ACC112 (cell line): ENCODE data around the gene NPL.

Experiments used
- H2AFZ ChIP-seq: fragments of 200-600 bp; sonication (generic); one replicate; pipeline ENCODE4 v1.6.0; 2017; ENCODE audit warnings: antibody characterized with exemption, low read length; ENCODE audit not compliant: unreplicated experiment
- H3K27ac ChIP-seq: fragments of 200-600 bp; sonication (generic); 2 replicates; pipeline ENCODE4 v1.5.1; 2014; ENCODE audit warnings: low read depth, mild to moderate bottlenecking, antibody characterized with exemption, low read length, moderate library complexity
- H3K27me3 ChIP-seq: fragments of 200-600 bp; sonication (generic); 2 replicates; pipeline ENCODE4 v1.6.1; 2014; ENCODE audit warnings: mild to moderate bottlenecking, antibody characterized with exemption, low read length, moderate library complexity, mixed read lengths; ENCODE audit not compliant: insufficient read depth
- H3K36me3 ChIP-seq: fragments of 200-600 bp; sonication (generic); 2 replicates; pipeline ENCODE4 v1.6.1; 2016; ENCODE audit warnings: mild to moderate bottlenecking, antibody characterized with exemption, low read length, moderate library complexity, mixed read lengths; ENCODE audit not compliant: insufficient read depth
- H3K4me1 ChIP-seq: fragments of 200-600 bp; sonication (generic); one replicate; pipeline ENCODE4 v1.6.1; 2016; ENCODE audit warnings: low read length, mixed read lengths; ENCODE audit not compliant: insufficient read depth, unreplicated experiment, control insufficient read depth
- H3K4me3 ChIP-seq: fragments of 200-600 bp; sonication (generic); 2 replicates; pipeline ENCODE4 v1.5.1; 2014; ENCODE audit warnings: mild to moderate bottlenecking, low read depth, low read length
- H3K79me2 ChIP-seq: fragments of 200-600 bp; sonication (generic); one replicate; pipeline ENCODE4 v1.6.0; 2016; ENCODE audit warnings: low read length; ENCODE audit not compliant: control insufficient read depth, unreplicated experiment, insufficient read depth

NPL gene

DNA sequence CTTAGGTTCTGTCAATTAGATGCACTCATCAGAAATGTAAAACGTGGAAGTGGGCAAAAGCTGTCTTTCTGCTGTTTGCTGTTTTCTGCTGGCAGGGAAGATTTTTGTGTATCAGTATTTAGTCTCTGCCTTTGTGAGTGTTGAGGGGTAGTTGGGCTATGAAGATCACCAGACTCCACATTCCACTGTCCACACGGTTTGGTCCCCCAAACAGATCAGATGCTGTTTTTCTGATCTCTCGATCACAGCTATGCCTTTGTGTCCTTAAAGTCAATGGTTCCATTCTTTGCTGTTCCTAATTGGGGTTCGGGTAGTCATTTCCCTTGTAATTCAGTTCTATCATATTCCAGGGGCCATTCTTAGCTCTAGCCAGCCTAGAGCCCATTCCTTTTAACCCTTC is 27.0 kb upstream of the NPL start:
- H3K27ac ChIP-seq: no peak overlapping the region
- no peaks in the 10 kb centered on the region for H3K4me1 ChIP-seq
- H3K4me3 ChIP-seq: no peak overlapping the region
- no peaks in the 10 kb centered on the region for H3K36me3 ChIP-seq
- peaks cover 15% of the 10 kb centered on the region; the same call in 1 of the 2 replicates for H3K27me3 ChIP-seq
- no peak overlapping the region for H2AFZ ChIP-seq
- no peaks in the 10 kb centered on the region for H3K79me2 ChIP-seq

DNA sequence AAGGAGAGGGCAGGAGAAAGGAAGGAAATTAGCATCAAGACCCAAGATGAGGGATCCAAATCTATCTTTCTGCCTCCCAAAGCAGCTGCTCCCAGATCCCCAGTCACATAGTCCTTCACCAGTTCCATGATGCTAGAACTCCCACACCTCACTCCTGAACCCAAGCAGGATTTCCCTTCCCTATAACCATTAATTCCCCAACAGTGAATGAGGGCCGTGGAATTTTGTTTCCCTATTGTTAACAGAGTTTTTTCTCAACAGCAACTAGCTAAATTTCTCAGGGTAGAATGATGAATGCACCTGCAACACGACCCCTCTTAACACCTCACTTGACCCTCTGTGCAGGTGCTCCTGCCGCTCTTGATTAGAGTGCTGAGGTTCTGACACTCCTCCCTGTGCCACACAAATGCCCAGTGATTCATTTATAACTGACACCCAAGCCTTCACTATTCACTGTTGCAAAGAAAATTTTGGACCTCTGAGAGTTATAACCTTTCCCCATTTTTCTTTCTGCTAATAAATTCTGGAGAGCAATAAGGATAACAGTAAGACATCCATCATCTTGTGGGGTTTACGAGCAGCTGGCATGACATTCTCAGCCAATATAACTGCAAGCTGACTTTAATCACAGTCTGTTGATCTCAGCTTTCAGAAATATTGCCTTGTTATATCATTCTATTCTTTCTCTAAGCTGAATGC is 25.4 kb upstream of the NPL start:
- no peak overlapping the region for H2AFZ ChIP-seq

DNA sequence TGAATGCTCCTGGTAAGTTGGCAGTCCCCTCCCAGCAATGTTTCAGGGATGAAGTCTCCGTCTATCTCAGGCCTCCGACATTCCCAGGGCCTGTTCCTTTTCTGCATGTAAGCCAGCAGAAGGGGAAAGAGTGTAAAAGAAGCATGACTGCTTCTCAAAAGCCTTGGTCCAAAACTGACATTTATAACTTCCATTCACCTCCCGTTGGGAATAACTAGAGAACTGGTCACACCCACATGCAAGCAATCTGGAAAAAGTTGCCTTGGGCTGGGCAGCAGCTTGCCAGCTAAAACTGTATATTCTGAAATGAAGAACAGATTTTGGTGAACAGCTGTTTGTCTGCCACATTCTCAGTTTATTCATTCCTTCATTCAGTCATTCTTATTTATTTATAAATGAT is 24.2 kb upstream of the NPL start:
- H3K36me3 ChIP-seq: no peaks in the 10 kb centered on the region
- no peaks in the 10 kb centered on the region for H3K79me2 ChIP-seq
- no peak overlapping the region for H3K4me3 ChIP-seq
- H3K4me1 ChIP-seq: no peaks in the 10 kb centered on the region
- H2AFZ ChIP-seq: no peak overlapping the region
- no peak overlapping the region for H3K27ac ChIP-seq
- peaks cover 15% of the 10 kb centered on the region; the same call in 1 of the 2 replicates for H3K27me3 ChIP-seq

More for the DNA sequence above, 25.4 kb upstream of the NPL start:
- Histone ChIP-seq H3K4me1 (no peaks in the 10 kb centered on the region), H3K79me2 (no peaks in the 10 kb centered on the region), H3K36me3 (no peaks in the 10 kb centered on the region), H3K27me3 (peaks cover 15% of the 10 kb centered on the region; the same call in 1 of the 2 replicates), H3K4me3 (no peak overlapping the region), H3K27ac (no peak overlapping the region)

DNA sequence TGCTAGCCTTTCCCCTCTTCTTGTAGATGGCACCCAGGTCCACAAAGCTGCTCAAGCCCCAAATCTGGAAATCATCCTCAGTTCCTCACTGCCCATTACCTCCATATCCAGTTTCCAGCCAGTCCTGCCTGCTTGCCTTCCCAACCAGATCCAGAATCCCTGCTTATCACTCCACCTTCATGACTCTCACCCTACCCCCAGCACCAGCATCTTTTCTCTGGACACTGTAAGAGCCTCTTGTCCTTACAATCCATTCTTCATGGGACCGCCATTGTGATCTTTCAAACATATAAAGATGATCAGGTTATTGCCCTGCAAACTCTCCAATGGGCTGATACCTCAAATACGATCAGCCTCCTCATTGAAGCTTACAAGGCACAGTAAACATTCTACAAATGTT is 23.5 kb upstream of the NPL start:
- Histone ChIP-seq H3K27me3 (peaks cover 15% of the 10 kb centered on the region; the same call in 1 of the 2 replicates), H3K4me3 (no peak overlapping the region), H3K79me2 (no peaks in the 10 kb centered on the region), H3K27ac (no peak overlapping the region), H2AFZ (no peak overlapping the region), H3K36me3 (no peaks in the 10 kb centered on the region), H3K4me1 (no peaks in the 10 kb centered on the region)

DNA sequence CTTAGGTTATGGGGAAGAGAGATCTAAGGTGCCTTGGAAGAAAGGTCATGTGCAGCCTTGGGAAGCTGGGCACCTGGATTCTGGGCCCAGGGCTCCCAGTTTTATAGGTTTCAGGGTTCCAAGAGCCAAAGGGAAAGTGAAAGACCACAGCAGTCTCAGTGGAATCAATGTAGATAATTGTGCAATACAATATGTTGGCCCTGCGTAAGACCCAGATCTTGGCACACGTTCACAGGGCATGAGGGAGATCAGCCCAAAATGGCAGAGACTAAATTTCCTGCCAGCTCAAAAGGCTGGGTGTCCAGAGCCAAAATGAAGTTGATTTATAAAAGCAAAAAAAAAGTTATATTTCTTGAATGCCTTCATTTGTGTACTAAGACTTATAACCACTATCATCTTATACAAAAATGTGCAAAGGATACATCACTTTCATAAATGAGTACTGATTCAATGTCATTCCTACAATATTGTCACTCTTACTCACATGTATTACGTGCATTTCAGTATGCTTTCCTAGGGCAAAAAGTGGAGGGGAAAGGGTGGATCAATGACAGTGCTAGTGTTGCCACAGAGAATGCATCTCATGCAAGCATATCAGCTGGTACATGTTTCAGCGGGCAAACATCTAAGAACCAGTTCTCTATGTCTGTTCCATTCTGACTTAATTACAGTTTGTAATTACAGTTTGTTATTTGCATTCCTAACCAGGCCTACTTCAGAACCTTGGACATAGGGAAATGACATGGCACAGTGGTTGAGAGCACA is 22.5 kb upstream of the NPL start:
- Histone ChIP-seq H2AFZ (no peak overlapping the region), H3K79me2 (no peaks in the 10 kb centered on the region), H3K27ac (no peak overlapping the region), H3K4me3 (no peak overlapping the region), H3K27me3 (peaks cover 18% of the 10 kb centered on the region; the same call in 1 of the 2 replicates), H3K4me1 (no peaks in the 10 kb centered on the region), H3K36me3 (no peaks in the 10 kb centered on the region)

DNA sequence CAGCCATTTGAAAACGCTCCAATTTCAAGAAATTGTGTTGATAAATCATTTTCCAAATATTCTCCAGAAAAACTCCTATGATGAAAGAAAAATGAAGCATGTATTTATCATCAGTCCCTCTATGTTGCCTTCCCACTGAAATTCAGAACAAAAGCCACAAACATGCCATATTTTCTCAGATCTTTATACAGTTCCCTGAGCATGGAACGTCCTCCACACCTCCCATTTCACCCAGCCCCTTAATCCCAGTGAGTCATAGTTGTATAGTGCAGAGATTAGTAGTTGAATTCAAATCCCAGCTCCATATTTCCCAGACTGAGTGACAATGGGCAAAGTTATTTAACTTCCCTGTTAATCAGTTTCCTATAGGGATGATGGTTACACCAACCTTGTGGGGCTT is 20.6 kb upstream of the NPL start:
- Histone ChIP-seq H3K36me3 (no peaks in the 10 kb centered on the region), H3K4me3 (no peak overlapping the region), H3K27ac (no peak overlapping the region), H3K4me1 (no peaks in the 10 kb centered on the region), H3K79me2 (no peaks in the 10 kb centered on the region), H2AFZ (no peak overlapping the region), H3K27me3 (peaks cover 13% of the 10 kb centered on the region; the same call in 1 of the 2 replicates)

DNA sequence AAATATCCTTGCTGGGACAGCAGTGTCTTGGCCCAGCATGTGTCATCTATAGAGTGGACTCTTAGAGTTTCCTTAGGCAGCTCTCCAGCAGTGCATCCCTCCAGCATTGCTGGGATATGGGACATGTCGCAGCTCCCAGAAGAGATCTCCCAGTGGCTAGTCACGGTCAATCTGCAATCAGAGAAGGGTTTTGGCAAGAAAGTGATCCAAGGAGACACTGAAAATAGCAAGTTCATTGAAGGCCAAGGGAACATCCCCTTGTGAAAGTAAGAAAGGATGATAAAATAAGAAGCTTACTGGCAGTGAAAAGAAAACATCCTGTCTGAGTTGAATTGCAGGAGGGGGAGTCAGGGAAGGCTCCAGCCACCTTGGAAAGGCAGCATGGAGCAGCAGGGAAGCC is 19.3 kb upstream of the NPL start:
- peaks cover 8% of the 10 kb centered on the region; the same call in 1 of the 2 replicates for H3K27me3 ChIP-seq

DNA sequence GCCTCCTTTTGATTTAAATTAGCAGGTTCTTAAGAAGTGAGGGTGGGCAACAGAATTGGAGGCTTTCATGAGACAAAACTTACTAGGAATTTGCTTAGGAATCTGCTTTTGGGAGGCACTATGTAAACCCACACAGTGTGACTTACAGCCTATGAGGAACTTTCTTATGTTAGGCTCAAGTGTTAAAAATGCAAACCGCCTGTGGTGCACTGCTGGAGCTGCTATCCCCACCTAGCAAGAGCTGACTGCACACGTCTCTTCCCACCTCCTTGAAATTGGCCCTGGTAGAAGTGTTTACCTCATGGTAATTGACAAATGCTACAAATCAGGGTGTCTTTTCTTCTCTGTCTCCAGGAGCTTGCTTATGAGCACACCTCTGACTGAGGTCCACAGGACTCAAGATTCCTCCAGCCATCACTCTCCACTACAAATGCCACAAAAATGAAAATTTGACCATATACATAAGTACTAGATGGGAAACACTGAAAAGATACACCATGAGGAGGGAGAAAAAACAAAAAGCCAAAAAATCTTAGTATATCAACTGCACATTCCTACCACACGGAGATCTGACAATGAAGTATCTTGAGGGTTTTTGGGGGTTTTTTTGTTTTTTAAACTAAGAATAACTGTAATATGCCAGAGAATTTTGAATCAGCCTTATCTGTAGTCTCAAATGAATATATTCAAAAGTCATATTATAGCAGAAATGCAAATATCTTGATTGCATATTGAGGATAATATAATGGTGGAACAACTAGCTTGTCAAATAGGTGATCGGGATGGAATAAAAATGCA is 18.2 kb upstream of the NPL start:
- Histone ChIP-seq H3K27me3 (peaks cover 4% of the 10 kb centered on the region; the same call in 1 of the 2 replicates), H2AFZ (no peak overlapping the region), H3K4me1 (no peaks in the 10 kb centered on the region), H3K27ac (no peak overlapping the region), H3K79me2 (no peaks in the 10 kb centered on the region), H3K4me3 (no peak overlapping the region), H3K36me3 (no peaks in the 10 kb centered on the region)

More for the DNA sequence above, 19.3 kb upstream of the NPL start:
- Histone ChIP-seq H3K4me1 (no peaks in the 10 kb centered on the region), H3K4me3 (no peak overlapping the region), H2AFZ (no peak overlapping the region), H3K36me3 (no peaks in the 10 kb centered on the region), H3K79me2 (no peaks in the 10 kb centered on the region), H3K27ac (no peak overlapping the region)

DNA sequence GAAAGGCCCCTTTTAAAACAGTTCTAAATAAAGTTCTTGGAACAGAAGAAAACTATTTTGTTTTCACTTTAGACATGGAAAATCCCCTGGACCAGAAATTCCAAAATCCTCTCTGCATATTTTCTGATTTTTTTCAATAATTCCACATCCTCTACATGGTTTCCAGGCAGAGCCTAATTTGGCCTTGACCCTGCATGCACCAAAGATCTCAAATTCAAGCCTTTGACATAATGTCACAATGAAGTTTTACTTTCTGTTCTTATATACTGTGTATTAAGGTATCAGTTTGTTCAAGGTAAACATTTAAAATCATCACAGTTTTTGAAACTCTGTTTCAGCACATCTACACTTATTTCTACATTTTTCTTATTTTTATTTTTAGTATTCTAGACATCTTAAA is 12.2 kb upstream of the NPL start:
- Histone ChIP-seq H3K4me3 (no peak overlapping the region), H2AFZ (peak overlapping the region; percentile 66), H3K27ac (no peak overlapping the region), H3K27me3 (no peaks in the 10 kb centered on the region), H3K4me1 (peaks cover 3% of the 10 kb centered on the region), H3K36me3 (no peaks in the 10 kb centered on the region), H3K79me2 (no peaks in the 10 kb centered on the region)

DNA sequence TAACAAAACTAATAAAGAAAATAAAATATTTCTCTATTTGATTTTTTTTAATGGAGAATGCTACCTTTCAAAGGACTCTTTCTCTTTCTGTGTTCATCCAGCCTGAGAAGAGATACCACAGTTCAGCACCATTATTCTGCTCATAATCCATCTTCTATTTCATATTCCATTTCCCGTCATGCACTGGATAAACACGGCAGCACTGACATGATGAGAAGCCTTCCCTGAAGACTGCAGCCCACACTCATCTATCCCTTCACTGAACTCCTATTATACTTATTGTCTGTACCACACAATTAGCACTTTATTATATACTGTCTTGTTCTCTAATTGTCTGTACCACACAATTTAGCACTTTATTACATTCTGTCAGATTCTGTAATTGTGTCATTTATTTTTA is 10.7 kb upstream of the NPL start:
- no peaks in the 10 kb centered on the region for H3K27me3 ChIP-seq
- no peak overlapping the region for H3K4me3 ChIP-seq
- H2AFZ ChIP-seq: no peak overlapping the region
- H3K79me2 ChIP-seq: no peaks in the 10 kb centered on the region
- peaks cover 3% of the 10 kb centered on the region for H3K4me1 ChIP-seq
- no peak overlapping the region for H3K27ac ChIP-seq
- no peaks in the 10 kb centered on the region for H3K36me3 ChIP-seq
